ENCODE results near the gene TMC4.

- no peak for TF ChIP-seq CTCF (IDR thresholded peaks at IDR 0.05)
- no peak for TF ChIP-seq POLR2A (IDR thresholded peaks at IDR 0.05)
Measured at GRCh38 chr19:54207676-54207982, 34.7 kb upstream of the TMC4 start.

Data from Peyer's patch (tissue), 4 donors.